Measurements from ENCODE around the gene CAPN5.

- TF ChIP-seq CTCF (IDR thresholded peaks at IDR 0.05) (no peak), POLR2A (IDR thresholded peaks at IDR 0.05) (no peak), POLR2AphosphoS5 (IDR thresholded peaks at IDR 0.05; ENCODE audit: insufficient read depth in 1 of 2, low read depth in 1 of 2) (no peak)
Observed at GRCh38 chr11:77040889-77041288, 25.9 kb upstream of the CAPN5 start.
